Bronchial smooth muscle cell (primary cell): ENCODE data around the gene TPRA1. TPM values are rescaled to one million over a fixed set of nuclear protein-coding genes. Genes with fewer than 3 reads are reported as not detected.

Experiments used
- total RNA-seq: library from RNA; depleted of rRNA; stranded (reverse); fragments of >200 nt; gene quantifications from 2 replicates; pipeline ENCODE4 v1.2.1, GENCODE V29; 2014

The TPRA1 gene
- 32.8 and 36.1 TPM in 2 replicates for total RNA-seq

DNA sequence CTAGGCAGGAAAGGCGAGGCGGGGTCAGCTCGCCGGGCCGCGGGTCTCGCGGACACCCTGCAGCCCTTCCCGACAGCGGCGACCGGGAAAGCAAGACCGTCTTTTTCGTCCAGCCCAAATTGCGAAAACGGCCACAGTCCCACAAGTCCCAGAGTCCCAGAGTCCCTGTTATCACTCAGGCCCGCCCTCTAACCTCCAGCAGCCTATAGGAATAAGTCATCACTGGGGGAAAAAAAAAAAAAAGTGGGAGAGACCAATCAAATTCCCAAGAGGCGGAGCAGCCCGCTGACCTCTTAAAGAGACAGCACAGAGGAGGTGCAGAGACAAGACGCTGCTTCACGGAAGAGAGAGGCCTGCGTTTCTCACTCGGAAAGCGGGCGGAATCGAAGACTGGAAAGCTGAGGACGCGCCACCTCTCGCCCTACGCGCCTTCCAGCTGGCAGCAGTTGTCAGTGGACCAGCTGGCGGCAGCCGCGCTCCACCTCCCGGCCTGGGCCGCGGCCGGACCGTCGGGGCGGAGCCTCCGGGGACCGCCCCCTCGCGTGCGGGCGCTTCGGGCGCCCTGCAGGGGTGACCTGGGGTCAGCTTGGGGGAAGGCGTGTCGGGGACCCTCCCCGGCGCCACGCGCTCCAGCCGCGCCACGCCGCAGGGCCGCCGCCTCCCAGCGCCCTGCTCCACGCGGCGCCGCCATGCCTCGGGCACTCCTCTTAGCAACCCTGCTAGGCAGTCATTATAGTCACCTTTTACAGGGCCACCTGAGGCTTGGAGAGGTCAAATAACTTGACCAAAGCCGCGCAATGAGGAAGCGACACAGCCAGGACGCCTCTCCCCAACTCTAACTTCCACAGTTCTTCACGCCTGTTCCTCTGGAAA is at the start of gene TPRA1:
Gene TPRA1, minus strand, starts transcription at position 141 of the 873 bp plus-strand sequence. CDS start 10,587 bp downstream, outside the sequence.

GRCh38 chr3:127628788-127629466 is 38.4 kb upstream of the TPRA1 start, which contains the start of gene PODXL2:
PODXL2 (plus strand) TSS chr3:127629185; CDS start chr3:127629220, 35 bp downstream.

Other genes starting within 250 kb of the TPRA1 start
- gene MCM2, start 7.7 kb upstream of the TPRA1 start, total RNA-seq: 16.8 and 18.4 TPM in 2 replicates
- gene PODXL2, start 38.5 kb upstream of the TPRA1 start, total RNA-seq: 0.79 and 1.1 TPM in 2 replicates
- gene ABTB1, start 82.2 kb upstream of the TPRA1 start, total RNA-seq: 8.7 and 15.5 TPM in 2 replicates
- gene MGLL, start 231.8 kb upstream of the TPRA1 start, total RNA-seq: 12.8 and 13.6 TPM in 2 replicates